GM19351 (cell line): Measurements from ENCODE around the gene NEK9.

Experiments
- ATAC-seq: cut with Tn5 transposase; IDR thresholded peaks from one replicate; pipeline ENCODE4 v1.9.1; 2021; ENCODE audit warnings: mild to moderate bottlenecking, moderate library complexity; ENCODE audit not compliant: unreplicated experiment

Gene NEK9

GRCh38 chr14:75044322-75044721 is 82.5 kb downstream of the NEK9 start:
- no peak for ATAC-seq

- ATAC-seq: no peak
These were observed 84.8 kb downstream of the NEK9 start for GRCh38 chr14:75042035-75042434.

- ATAC-seq: no peak
These were observed 85.2 kb downstream of the NEK9 start for GRCh38 chr14:75041613-75042012.

GRCh38 chr14:75040959-75041358 is 85.9 kb downstream of the NEK9 start:
- no peak for ATAC-seq

GRCh38 chr14:75040507-75040906 is 86.3 kb downstream of the NEK9 start:
- ATAC-seq: no peak

- ATAC-seq: no peak
These were observed 93.9 kb downstream of the NEK9 start for GRCh38 chr14:75032939-75033338.

GRCh38 chr14:75030147-75030546 is 96.7 kb downstream of the NEK9 start:
- no peak for ATAC-seq
